Measurements from ENCODE around the gene OR2T4.

Gene OR2T4, protein sequence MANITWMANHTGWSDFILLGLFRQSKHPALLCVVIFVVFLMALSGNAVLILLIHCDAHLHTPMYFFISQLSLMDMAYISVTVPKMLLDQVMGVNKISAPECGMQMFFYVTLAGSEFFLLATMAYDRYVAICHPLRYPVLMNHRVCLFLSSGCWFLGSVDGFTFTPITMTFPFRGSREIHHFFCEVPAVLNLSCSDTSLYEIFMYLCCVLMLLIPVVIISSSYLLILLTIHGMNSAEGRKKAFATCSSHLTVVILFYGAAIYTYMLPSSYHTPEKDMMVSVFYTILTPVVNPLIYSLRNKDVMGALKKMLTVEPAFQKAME

DNA sequence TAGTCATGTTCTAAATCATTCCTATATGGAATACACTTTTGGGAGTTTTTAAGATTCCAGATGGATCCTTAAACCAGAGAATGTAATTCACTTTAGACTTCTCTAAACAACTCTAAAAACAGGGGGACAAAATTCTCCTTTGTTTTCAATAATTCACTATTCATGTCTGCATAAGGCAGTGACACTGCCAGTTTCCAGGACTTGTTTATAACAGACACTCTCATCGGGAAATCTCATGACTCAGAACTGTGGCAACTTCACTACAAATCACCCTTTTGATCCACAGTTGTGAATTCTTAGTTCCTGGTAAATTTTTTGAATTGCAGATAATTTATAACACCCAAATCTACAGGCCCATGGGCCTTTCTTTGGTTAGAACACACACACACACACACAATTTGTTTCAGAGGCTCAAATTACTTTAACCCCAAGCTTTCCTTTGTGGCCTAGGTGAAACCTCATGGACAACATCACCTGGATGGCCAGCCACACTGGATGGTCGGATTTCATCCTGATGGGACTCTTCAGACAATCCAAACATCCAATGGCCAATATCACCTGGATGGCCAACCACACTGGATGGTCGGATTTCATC is at the start of gene OR2T4:
OR2T4 (plus strand) TSS at position 545 of the 595 bp plus-strand sequence; CDS start at position 545, 0 bp downstream.
- H3K4me3 ChIP-seq (ENCODE audit: low read length), result no peak within 1 kb of the TSS
- no peak within 1 kb of the TSS for H3K27ac ChIP-seq (ENCODE audit: low read length)
- no peaks in the 10 kb centered on the region for H3K4me1 ChIP-seq (ENCODE audit: control insufficient read depth, low read depth, low read length)
- no peaks in the 10 kb centered on the region for H3K36me3 ChIP-seq (ENCODE audit: control insufficient read depth, low read depth, low read length)
- no peaks in the 10 kb centered on the region for H3K27me3 ChIP-seq (ENCODE audit: control insufficient read depth, insufficient read depth, low read length)
- H3K9ac ChIP-seq (ENCODE audit: low read length), result no peak within 1 kb of the TSS
- H3K9me3 ChIP-seq (ENCODE audit: control insufficient read depth, low read depth, low read length), result peaks cover 87% of the 10 kb centered on the region

DNA sequence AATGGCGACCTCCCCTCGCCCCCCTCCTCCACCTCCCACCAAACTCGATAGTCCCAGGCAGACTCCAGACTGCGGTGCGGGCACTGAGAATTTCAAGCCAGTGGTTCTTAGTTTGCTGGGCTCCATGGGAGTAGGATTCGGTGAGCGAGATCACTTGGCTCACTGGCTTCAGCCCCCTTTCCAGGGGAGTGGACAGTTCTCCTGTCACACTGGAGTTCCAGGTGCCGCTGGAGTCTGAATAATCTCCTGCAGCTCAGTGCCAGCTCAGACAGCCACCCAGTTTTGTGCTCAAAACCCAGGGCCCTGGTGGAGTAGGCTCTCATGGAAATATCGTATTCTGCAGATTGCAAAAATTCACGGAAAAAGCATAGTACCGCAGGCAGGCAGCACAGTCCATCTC is 44.7 kb upstream of the OR2T4 start:
- no peaks in the 10 kb centered on the region for H3K36me3 ChIP-seq (ENCODE audit: control insufficient read depth, low read depth, low read length)
- H3K4me3 ChIP-seq (ENCODE audit: low read length), result no peak overlapping the region
- H3K9me3 ChIP-seq (ENCODE audit: control insufficient read depth, low read depth, low read length), result peaks cover 71% of the 10 kb centered on the region
- H3K9ac ChIP-seq (ENCODE audit: low read length), result no peak overlapping the region
- no peaks in the 10 kb centered on the region for H3K4me1 ChIP-seq (ENCODE audit: control insufficient read depth, low read depth, low read length)
- no peaks in the 10 kb centered on the region for H3K27me3 ChIP-seq (ENCODE audit: control insufficient read depth, insufficient read depth, low read length)
- no peak overlapping the region for H3K27ac ChIP-seq (ENCODE audit: low read length)

DNA sequence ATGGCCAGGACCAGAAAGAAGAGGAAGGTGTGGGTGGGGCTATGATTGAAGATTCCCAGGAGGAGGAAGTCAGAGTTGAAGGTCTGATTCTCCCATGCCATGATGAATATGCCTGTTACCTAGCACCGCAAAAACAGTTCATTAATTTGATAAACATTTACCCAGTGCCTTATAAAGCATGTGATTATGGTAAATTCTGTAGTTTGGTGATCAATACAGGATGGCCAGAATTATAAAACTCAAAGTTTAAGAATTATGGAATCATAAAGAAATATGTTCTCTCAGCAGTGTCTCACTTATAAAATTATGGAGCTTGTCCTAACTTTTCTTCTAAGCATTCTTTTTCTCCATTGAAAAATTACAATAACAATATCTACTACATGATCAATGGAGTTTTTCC is 37.0 kb upstream of the OR2T4 start, which contains the start of gene OR2M7:
OR2M7 (minus strand) TSS at position 101 of the 400 bp plus-strand sequence; CDS start at position 101, 0 bp downstream.
- no peaks in the 10 kb centered on the region for H3K36me3 ChIP-seq (ENCODE audit: control insufficient read depth, low read depth, low read length)
- no peaks in the 10 kb centered on the region for H3K27me3 ChIP-seq (ENCODE audit: control insufficient read depth, insufficient read depth, low read length)
- H3K9me3 ChIP-seq (ENCODE audit: control insufficient read depth, low read depth, low read length), result peaks cover 57% of the 10 kb centered on the region
- no peak within 1 kb of the TSS for H3K4me3 ChIP-seq (ENCODE audit: low read length)
- no peak within 1 kb of the TSS for H3K9ac ChIP-seq (ENCODE audit: low read length)
- H3K27ac ChIP-seq (ENCODE audit: low read length), result no peak within 1 kb of the TSS
- no peaks in the 10 kb centered on the region for H3K4me1 ChIP-seq (ENCODE audit: control insufficient read depth, low read depth, low read length)

DNA sequence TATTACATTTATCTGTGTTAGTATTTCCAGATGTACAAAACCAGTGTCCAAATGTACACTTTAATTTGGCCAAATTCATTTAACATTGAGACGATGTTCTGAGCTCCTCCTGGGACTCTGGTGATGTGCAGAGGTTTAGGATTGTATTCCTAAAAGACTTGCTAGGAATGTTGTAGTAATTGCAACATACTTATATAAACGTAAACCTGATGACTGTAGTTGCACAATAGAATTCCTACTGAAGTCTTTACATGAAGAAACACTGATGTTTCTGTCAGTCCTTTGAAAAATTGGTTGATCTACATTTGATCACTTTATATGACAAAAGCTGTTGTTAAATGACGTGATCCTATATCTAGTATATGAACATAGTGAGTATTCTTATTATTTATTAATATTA is 18.0 kb upstream of the OR2T4 start:
- Histone ChIP-seq H3K4me1 (ENCODE audit: control insufficient read depth, low read depth, low read length) (no peaks in the 10 kb centered on the region), H3K27me3 (ENCODE audit: control insufficient read depth, insufficient read depth, low read length) (no peaks in the 10 kb centered on the region), H3K36me3 (ENCODE audit: control insufficient read depth, low read depth, low read length) (no peaks in the 10 kb centered on the region), H3K9me3 (ENCODE audit: control insufficient read depth, low read depth, low read length) (peaks cover 51% of the 10 kb centered on the region), H3K27ac (ENCODE audit: low read length) (no peak overlapping the region), H3K9ac (ENCODE audit: low read length) (no peak overlapping the region), H3K4me3 (ENCODE audit: low read length) (no peak overlapping the region)

DNA sequence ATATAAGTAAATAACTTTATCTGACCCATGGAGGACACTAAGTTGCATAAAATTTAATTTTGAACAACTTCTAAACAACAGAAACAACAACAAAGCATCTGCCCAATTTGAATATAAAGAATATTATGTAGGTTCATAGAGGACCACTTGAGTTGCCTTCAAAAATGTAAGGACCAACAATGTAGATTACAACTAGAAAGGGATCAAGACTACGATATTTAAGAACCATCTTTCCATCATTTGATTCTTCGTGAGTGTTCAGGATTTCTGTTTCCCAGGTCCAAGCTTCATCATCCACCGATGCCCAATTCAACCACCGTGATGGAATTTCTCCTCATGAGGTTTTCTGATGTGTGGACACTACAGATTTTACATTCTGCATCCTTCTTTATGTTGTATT is 13.0 kb upstream of the OR2T4 start, which contains the start of gene OR14C36:
OR14C36 (plus strand) TSS at position 301 of the 400 bp plus-strand sequence; CDS start at position 301, 0 bp downstream.
- Histone ChIP-seq H3K36me3 (ENCODE audit: control insufficient read depth, low read depth, low read length) (no peaks in the 10 kb centered on the region), H3K27ac (ENCODE audit: low read length) (no peak within 1 kb of the TSS), H3K9ac (ENCODE audit: low read length) (no peak within 1 kb of the TSS), H3K4me3 (ENCODE audit: low read length) (no peak within 1 kb of the TSS), H3K4me1 (ENCODE audit: control insufficient read depth, low read depth, low read length) (no peaks in the 10 kb centered on the region), H3K9me3 (ENCODE audit: control insufficient read depth, low read depth, low read length) (peaks cover 62% of the 10 kb centered on the region), H3K27me3 (ENCODE audit: control insufficient read depth, insufficient read depth, low read length) (no peaks in the 10 kb centered on the region)

DNA sequence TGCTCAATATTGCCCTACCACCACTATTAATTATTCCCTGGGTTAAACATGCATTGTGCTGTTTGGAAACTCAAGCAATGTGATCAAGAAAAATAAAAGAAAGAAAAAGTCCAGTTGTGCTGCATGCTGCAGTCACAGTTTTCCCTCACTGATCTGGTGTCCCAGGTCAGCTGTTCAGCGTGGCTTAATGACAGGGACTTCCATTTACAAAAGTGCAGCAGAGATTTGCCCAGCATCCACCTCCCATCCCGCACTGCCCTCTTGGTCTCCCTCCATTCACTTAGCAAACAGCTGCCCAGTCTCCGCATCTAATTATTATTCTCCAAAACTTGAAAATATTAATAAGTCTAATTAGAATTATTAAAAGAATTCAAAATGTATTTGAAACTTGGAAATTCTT is 2.0 kb upstream of the OR2T4 start:
- Histone ChIP-seq H3K9me3 (ENCODE audit: control insufficient read depth, low read depth, low read length) (peaks cover 81% of the 10 kb centered on the region), H3K27me3 (ENCODE audit: control insufficient read depth, insufficient read depth, low read length) (no peaks in the 10 kb centered on the region), H3K4me3 (ENCODE audit: low read length) (no peak overlapping the region), H3K9ac (ENCODE audit: low read length) (no peak overlapping the region), H3K4me1 (ENCODE audit: control insufficient read depth, low read depth, low read length) (no peaks in the 10 kb centered on the region), H3K27ac (ENCODE audit: low read length) (no peak overlapping the region), H3K36me3 (ENCODE audit: control insufficient read depth, low read depth, low read length) (no peaks in the 10 kb centered on the region)

DNA sequence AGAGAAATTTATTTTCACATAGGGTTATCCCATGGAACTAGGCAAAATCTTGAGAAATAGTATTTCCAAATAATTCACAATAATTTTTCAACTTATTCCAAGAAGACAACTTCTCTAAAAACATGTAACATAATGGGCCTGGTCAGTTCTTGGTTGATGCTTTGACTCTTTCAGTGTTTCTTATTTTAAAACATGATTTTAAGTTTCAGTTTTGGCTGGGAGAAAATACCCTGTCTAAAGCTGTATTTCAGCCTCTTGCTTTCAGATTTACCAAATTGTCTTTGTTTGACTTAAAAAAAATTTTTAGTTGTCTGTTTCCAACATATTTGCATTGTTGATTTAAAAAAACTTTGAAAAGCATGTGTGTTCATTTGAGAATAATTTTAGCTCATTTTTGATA is 5.1 kb downstream of the OR2T4 start:
- H3K27me3 ChIP-seq (ENCODE audit: control insufficient read depth, insufficient read depth, low read length), result no peaks in the 10 kb centered on the region
- H3K9me3 ChIP-seq (ENCODE audit: control insufficient read depth, low read depth, low read length), result peaks cover 83% of the 10 kb centered on the region
- H3K4me3 ChIP-seq (ENCODE audit: low read length), result no peak overlapping the region

DNA sequence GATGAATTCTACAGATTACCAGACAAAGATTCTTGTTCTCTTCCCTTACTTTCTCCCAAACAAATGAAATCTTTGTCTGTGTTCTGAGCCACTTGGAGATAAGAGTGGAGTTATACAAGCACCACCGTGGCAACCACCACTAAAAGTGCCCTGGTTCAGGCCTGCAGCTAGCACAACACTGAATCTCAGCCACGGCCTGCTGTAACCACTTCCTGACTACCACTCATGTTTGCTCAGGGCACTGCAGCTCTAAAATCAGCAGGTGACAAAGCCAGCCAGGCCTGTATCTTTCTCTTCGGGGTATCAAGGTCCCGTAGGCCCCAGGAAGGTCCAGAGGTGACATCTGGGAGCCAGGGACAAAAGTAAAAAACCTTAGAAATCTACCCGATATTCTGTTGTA is 10.9 kb downstream of the OR2T4 start:
- peaks cover 85% of the 10 kb centered on the region for H3K9me3 ChIP-seq (ENCODE audit: control insufficient read depth, low read depth, low read length)
- no peak overlapping the region for H3K4me3 ChIP-seq (ENCODE audit: low read length)
- H3K27ac ChIP-seq (ENCODE audit: low read length), result no peak overlapping the region
- H3K4me1 ChIP-seq (ENCODE audit: control insufficient read depth, low read depth, low read length), result no peaks in the 10 kb centered on the region
- H3K27me3 ChIP-seq (ENCODE audit: control insufficient read depth, insufficient read depth, low read length), result no peaks in the 10 kb centered on the region
- no peaks in the 10 kb centered on the region for H3K36me3 ChIP-seq (ENCODE audit: control insufficient read depth, low read depth, low read length)
- H3K9ac ChIP-seq (ENCODE audit: low read length), result no peak overlapping the region

More for the DNA sequence above, 5.1 kb downstream of the OR2T4 start:
- no peaks in the 10 kb centered on the region for H3K4me1 ChIP-seq (ENCODE audit: control insufficient read depth, low read depth, low read length)
- H3K36me3 ChIP-seq (ENCODE audit: control insufficient read depth, low read depth, low read length), result no peaks in the 10 kb centered on the region
- no peak overlapping the region for H3K9ac ChIP-seq (ENCODE audit: low read length)
- H3K27ac ChIP-seq (ENCODE audit: low read length), result no peak overlapping the region

DNA sequence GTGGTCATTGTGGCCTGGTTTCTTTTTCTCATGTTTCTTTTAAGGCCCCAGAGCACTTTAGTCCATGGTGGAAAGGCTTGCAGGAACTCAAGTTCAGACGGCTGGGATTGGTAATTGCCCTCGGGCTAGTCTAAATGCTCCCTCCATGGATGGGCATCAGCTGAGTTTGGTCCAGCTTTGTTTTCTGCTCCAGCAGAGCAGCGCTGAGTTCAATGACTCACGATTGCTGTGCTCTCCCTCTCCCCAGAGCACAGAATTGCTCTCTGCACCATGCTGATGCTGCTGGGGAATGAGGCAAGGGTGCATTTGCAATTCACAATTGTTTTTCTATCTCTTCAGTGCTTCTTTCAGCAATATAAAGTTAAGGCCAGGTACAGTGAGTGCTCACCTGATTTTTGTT is 12.3 kb downstream of the OR2T4 start:
- Histone ChIP-seq H3K27me3 (ENCODE audit: control insufficient read depth, insufficient read depth, low read length) (no peaks in the 10 kb centered on the region), H3K9ac (ENCODE audit: low read length) (no peak overlapping the region), H3K4me1 (ENCODE audit: control insufficient read depth, low read depth, low read length) (no peaks in the 10 kb centered on the region), H3K36me3 (ENCODE audit: control insufficient read depth, low read depth, low read length) (no peaks in the 10 kb centered on the region), H3K9me3 (ENCODE audit: control insufficient read depth, low read depth, low read length) (peaks cover 83% of the 10 kb centered on the region), H3K27ac (ENCODE audit: low read length) (no peak overlapping the region), H3K4me3 (ENCODE audit: low read length) (no peak overlapping the region)

DNA sequence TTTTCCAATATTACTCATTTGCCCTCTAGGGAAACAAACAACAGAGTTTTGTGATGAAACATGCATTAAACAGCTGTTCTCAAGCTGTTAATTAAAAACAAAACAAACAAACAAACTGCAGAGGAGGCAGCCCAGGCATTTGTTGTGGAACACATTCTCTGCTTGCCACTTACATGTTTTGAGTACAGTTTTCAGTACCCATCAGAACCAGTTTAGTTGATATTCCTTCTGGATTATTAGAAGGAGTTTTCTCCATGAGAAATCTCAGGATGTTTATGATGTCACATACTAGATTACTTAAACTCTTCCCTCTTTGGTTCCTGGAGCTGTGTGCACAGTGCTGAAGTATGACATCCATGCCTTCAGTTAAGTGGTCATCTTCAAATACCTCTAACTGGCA is 14.0 kb downstream of the OR2T4 start, which contains the start of gene OR2T6:
OR2T6 (plus strand) TSS at position 301 of the 400 bp plus-strand sequence. CDS start 11,863 bp downstream, outside the sequence.
- Histone ChIP-seq H3K9ac (ENCODE audit: low read length) (no peak within 1 kb of the TSS), H3K4me3 (ENCODE audit: low read length) (no peak within 1 kb of the TSS), H3K9me3 (ENCODE audit: control insufficient read depth, low read depth, low read length) (peaks cover 78% of the 10 kb centered on the region), H3K27me3 (ENCODE audit: control insufficient read depth, insufficient read depth, low read length) (no peaks in the 10 kb centered on the region), H3K4me1 (ENCODE audit: control insufficient read depth, low read depth, low read length) (no peaks in the 10 kb centered on the region), H3K36me3 (ENCODE audit: control insufficient read depth, low read depth, low read length) (no peaks in the 10 kb centered on the region), H3K27ac (ENCODE audit: low read length) (no peak within 1 kb of the TSS)

DNA sequence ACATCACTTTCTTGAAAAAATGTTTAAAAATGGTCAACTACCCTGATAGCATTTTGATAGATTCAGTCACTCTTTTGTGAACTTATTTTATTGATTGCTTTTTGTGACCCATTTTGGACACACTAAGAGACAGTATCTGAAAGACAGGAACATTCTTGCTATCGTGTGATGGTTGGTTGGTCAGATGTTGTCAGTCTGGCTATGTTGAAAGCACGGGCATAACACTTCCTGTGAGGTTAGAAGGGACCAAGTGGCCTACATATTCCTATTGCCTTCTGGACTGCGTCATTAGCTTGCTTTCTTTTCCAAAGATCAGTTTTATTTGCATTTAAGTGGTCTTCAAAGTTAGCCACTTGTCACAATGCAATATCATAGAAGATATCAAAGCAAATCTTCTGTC is 15.5 kb downstream of the OR2T4 start:
- H3K4me3 ChIP-seq (ENCODE audit: low read length), result no peak overlapping the region
- no peaks in the 10 kb centered on the region for H3K4me1 ChIP-seq (ENCODE audit: control insufficient read depth, low read depth, low read length)
- H3K27me3 ChIP-seq (ENCODE audit: control insufficient read depth, insufficient read depth, low read length), result no peaks in the 10 kb centered on the region
- H3K36me3 ChIP-seq (ENCODE audit: control insufficient read depth, low read depth, low read length), result no peaks in the 10 kb centered on the region
- no peak overlapping the region for H3K9ac ChIP-seq (ENCODE audit: low read length)
- peaks cover 71% of the 10 kb centered on the region for H3K9me3 ChIP-seq (ENCODE audit: control insufficient read depth, low read depth, low read length)
- H3K27ac ChIP-seq (ENCODE audit: low read length), result no peak overlapping the region

DNA sequence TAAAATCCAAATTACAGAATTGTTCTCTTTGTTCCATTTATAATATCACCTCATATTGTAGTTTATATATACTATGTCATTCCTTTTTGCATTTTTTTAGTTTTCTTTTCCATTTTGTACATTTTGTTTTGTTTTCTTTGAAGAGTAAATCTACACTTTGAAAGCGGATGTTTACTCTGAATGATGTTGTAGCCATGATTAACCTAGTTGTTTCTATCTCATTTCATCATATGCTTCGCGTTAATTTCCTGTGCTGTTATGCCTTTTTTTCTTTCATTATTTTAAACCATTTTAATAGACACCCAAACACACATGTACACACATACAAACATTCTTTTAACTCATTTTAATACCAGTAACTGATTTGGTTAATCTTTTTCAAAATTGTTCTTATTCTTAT is 19.4 kb downstream of the OR2T4 start:
- peaks cover 55% of the 10 kb centered on the region for H3K9me3 ChIP-seq (ENCODE audit: control insufficient read depth, low read depth, low read length)
- H3K9ac ChIP-seq (ENCODE audit: low read length), result no peak overlapping the region
- no peak overlapping the region for H3K27ac ChIP-seq (ENCODE audit: low read length)
- no peak overlapping the region for H3K4me3 ChIP-seq (ENCODE audit: low read length)
- no peaks in the 10 kb centered on the region for H3K27me3 ChIP-seq (ENCODE audit: control insufficient read depth, insufficient read depth, low read length)
- no peaks in the 10 kb centered on the region for H3K36me3 ChIP-seq (ENCODE audit: control insufficient read depth, low read depth, low read length)
- no peaks in the 10 kb centered on the region for H3K4me1 ChIP-seq (ENCODE audit: control insufficient read depth, low read depth, low read length)

All from iPS-18a (cell line).